ENCODE data around the gene CLINT1.

CLINT1 gene

GRCh38 chr5:157800137-157800536 lies 58.8 kb downstream of the CLINT1 start:
- Histone ChIP-seq H3K27me3 (ENCODE audit: insufficient read depth, low read length) (no peaks in the 10 kb centered on the region), H3K9me2 (ENCODE audit: low read depth, low read length) (no peaks in the 10 kb centered on the region), H3K27ac (ENCODE audit: low read depth, low read length, poor library complexity, severe bottlenecking) (no peak overlapping the region), H3K4me1 (ENCODE audit: insufficient read depth, low read length, severe bottlenecking) (no peaks in the 10 kb centered on the region), H3K4me2 (ENCODE audit: low read length) (no peak overlapping the region), H3K9me3 (ENCODE audit: low read length) (no peaks in the 10 kb centered on the region), H3K79me2 (ENCODE audit: insufficient read depth, low read length) (no peaks in the 10 kb centered on the region), H3K36me3 (ENCODE audit: insufficient read depth, low read length) (peaks cover 69% of the 10 kb centered on the region), H3K9ac (ENCODE audit: low read length) (no peak overlapping the region), H3F3A (ENCODE audit: insufficient read depth, low read length) (no peaks in the 10 kb centered on the region), H4K20me1 (ENCODE audit: insufficient read depth, low read length) (no peaks in the 10 kb centered on the region), H3K4me3 (ENCODE audit: low read depth, low read length, poor library complexity, severe bottlenecking) (no peak overlapping the region), H2AFZ (ENCODE audit: low read length) (no peak overlapping the region)
- TF ChIP-seq CTCF (IDR thresholded peaks at IDR 0.05; ENCODE audit: low read length) (no peak), EZH2 (IDR thresholded peaks at IDR 0.05; ENCODE audit: borderline replicate concordance, low read length) (no peak)

GRCh38 chr5:157799578-157799977 lies 59.4 kb downstream of the CLINT1 start:
- H4K20me1 ChIP-seq (ENCODE audit: insufficient read depth, low read length) = no peaks in the 10 kb centered on the region
- no peak overlapping the region for H2AFZ ChIP-seq (ENCODE audit: low read length)
- no peak overlapping the region for H3K9ac ChIP-seq (ENCODE audit: low read length)
- peaks cover 69% of the 10 kb centered on the region for H3K36me3 ChIP-seq (ENCODE audit: insufficient read depth, low read length)
- H3K4me1 ChIP-seq (ENCODE audit: insufficient read depth, low read length, severe bottlenecking) = no peaks in the 10 kb centered on the region
- no peak for TF ChIP-seq EZH2 (IDR thresholded peaks at IDR 0.05; ENCODE audit: borderline replicate concordance, low read length)
- no peak for TF ChIP-seq CTCF (IDR thresholded peaks at IDR 0.05; ENCODE audit: low read length)
- H3K4me2 ChIP-seq (ENCODE audit: low read length) = no peak overlapping the region
- no peaks in the 10 kb centered on the region for H3K79me2 ChIP-seq (ENCODE audit: insufficient read depth, low read length)
- H3K4me3 ChIP-seq (ENCODE audit: low read depth, low read length, poor library complexity, severe bottlenecking) = no peak overlapping the region
- no peaks in the 10 kb centered on the region for H3F3A ChIP-seq (ENCODE audit: insufficient read depth, low read length)
- H3K27ac ChIP-seq (ENCODE audit: low read depth, low read length, poor library complexity, severe bottlenecking) = no peak overlapping the region
- H3K9me2 ChIP-seq (ENCODE audit: low read depth, low read length) = no peaks in the 10 kb centered on the region
- H3K9me3 ChIP-seq (ENCODE audit: low read length) = no peaks in the 10 kb centered on the region
- H3K27me3 ChIP-seq (ENCODE audit: insufficient read depth, low read length) = no peaks in the 10 kb centered on the region

GRCh38 chr5:157793301-157793700 lies 65.6 kb downstream of the CLINT1 start:
- Histone ChIP-seq H3K4me3 (ENCODE audit: low read depth, low read length, poor library complexity, severe bottlenecking) (no peak overlapping the region), H3K27me3 (ENCODE audit: insufficient read depth, low read length) (no peaks in the 10 kb centered on the region), H2AFZ (ENCODE audit: low read length) (no peak overlapping the region), H3K9ac (ENCODE audit: low read length) (no peak overlapping the region), H3K4me2 (ENCODE audit: low read length) (no peak overlapping the region), H4K20me1 (ENCODE audit: insufficient read depth, low read length) (no peaks in the 10 kb centered on the region), H3K4me1 (ENCODE audit: insufficient read depth, low read length, severe bottlenecking) (no peaks in the 10 kb centered on the region), H3F3A (ENCODE audit: insufficient read depth, low read length) (no peaks in the 10 kb centered on the region), H3K27ac (ENCODE audit: low read depth, low read length, poor library complexity, severe bottlenecking) (no peak overlapping the region), H3K79me2 (ENCODE audit: insufficient read depth, low read length) (no peaks in the 10 kb centered on the region), H3K9me3 (ENCODE audit: low read length) (no peaks in the 10 kb centered on the region), H3K36me3 (ENCODE audit: insufficient read depth, low read length) (peaks cover 74% of the 10 kb centered on the region), H3K9me2 (ENCODE audit: low read depth, low read length) (no peaks in the 10 kb centered on the region)
- TF ChIP-seq EZH2 (IDR thresholded peaks at IDR 0.05; ENCODE audit: borderline replicate concordance, low read length) = no peak
- no peak for TF ChIP-seq CTCF (IDR thresholded peaks at IDR 0.05; ENCODE audit: low read length)

Measured in OCI-LY1 (cell line).